Omental fat pad (tissue), 4 donors: Measurements from ENCODE around the gene KIAA0513. TPM values are rescaled to one million over a fixed set of nuclear protein-coding genes. Genes with fewer than 3 reads are reported as not detected.

Experiments
- ATAC-seq: fragments of 150-250 bp; one replicate; pipeline ENCODE4 v1.9.1; 2016; ENCODE audit warnings: mild to moderate bottlenecking, moderate library complexity; ENCODE audit not compliant: low FRiP score
- DNase-seq: peaks from one replicate; pipeline ENCODE4 v3.0.0-alpha.2; 2019; ENCODE audit warnings: low spot score
- total RNA-seq, 4 donors: library from RNA; depleted of rRNA; stranded (reverse); fragments of >200 nt; gene quantifications; one replicate each; pipeline ENCODE4 v1.1.0, GENCODE V29; 2016
- TF ChIP-seq, protein P1 (sequence below), 3 donors: fragments of 450-650 bp; IDR thresholded peaks; one replicate each; pipeline ENCODE4 v1.5.1; 2016 to 2017; ENCODE audit warnings: antibody characterized with exemption in 3 of 3, mild to moderate bottlenecking in 3 of 3, moderate library complexity in 2 of 3

KIAA0513 gene
- total RNA-seq, 4 donors from 2014 or later: 9.1 to 13.2 (median 11.2) TPM

DNA sequence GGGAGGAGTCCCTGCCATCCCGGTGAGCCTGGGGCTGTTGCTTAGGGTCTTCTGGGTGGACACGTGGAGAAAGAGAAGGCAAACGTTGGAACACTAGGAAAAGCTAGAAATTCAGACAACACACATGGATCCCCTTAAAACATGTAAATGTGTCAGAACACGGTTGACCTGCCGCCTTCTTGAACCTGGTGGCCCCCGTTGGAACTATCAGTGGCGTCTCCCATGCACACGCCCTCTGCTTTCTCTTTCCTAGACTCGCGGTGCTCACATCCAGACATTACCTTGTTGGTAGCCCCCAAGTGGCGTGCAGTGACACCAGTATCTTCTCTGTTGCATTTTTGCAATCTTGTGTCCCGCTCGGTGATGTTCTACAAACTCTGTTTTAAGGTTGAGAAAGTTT lies 66.1 kb downstream of the KIAA0513 start:
- no peak for ATAC-seq
- DNase-seq: no peak
- TF ChIP-seq, protein P1, sequence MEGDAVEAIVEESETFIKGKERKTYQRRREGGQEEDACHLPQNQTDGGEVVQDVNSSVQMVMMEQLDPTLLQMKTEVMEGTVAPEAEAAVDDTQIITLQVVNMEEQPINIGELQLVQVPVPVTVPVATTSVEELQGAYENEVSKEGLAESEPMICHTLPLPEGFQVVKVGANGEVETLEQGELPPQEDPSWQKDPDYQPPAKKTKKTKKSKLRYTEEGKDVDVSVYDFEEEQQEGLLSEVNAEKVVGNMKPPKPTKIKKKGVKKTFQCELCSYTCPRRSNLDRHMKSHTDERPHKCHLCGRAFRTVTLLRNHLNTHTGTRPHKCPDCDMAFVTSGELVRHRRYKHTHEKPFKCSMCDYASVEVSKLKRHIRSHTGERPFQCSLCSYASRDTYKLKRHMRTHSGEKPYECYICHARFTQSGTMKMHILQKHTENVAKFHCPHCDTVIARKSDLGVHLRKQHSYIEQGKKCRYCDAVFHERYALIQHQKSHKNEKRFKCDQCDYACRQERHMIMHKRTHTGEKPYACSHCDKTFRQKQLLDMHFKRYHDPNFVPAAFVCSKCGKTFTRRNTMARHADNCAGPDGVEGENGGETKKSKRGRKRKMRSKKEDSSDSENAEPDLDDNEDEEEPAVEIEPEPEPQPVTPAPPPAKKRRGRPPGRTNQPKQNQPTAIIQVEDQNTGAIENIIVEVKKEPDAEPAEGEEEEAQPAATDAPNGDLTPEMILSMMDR (IDR thresholded peaks at IDR 0.05): no peak

DNA sequence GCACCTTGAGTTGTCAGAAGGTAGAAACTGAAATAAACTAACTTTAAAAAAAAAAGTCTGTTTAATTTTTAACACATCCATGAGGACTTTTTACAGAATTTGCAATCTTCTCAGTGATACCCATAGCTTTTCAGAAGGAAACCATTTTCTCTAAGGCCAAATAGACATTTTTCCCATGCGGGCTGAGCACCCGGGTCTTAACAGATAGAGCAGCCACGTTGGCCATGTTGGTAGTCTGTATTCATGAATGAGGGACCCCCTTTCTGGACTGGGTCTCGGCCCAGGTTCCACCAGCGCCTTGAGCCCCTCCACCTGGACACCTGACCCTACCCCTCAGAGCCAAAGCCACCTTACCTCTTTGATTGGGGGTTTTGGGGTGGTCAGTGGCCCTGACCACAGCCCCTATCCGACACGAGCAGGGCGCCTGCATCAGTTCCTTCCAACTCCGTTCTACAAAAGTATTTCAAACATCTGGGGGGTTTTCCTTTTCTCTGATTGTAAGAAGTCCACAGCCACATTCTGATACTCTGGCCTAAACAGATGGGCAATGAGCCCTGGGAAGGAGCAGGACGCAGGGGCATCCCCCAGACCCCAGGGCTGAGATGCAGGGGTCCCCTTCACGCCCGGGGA lies 66.7 kb downstream of the KIAA0513 start:
- no peak for ATAC-seq
- DNase-seq: no peak
- TF ChIP-seq, protein P1 (IDR thresholded peaks at IDR 0.05): no peak

DNA sequence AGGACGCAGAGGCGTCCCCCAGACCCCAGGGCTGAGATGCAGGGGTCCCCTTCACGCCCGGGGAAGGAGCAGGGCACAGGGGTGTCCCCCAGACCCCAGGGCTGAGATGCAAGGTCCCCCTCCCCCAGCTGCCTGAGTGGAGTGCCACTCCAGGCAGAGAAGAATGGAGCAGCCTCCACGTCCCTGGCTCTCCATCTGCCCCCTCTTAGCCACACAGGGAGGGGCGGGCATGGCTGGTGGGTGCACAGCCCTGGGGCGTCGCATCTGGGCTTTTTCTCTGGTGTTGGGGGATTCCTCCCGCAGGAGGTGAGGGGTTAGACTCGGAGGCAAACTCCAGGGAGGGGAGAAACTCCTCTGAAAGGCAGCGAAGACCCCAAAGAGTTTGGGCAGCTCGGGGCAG lies 67.2 kb downstream of the KIAA0513 start:
- no peak for ATAC-seq
- TF ChIP-seq, protein P1 (IDR thresholded peaks at IDR 0.05): no peak
- no peak for DNase-seq

DNA sequence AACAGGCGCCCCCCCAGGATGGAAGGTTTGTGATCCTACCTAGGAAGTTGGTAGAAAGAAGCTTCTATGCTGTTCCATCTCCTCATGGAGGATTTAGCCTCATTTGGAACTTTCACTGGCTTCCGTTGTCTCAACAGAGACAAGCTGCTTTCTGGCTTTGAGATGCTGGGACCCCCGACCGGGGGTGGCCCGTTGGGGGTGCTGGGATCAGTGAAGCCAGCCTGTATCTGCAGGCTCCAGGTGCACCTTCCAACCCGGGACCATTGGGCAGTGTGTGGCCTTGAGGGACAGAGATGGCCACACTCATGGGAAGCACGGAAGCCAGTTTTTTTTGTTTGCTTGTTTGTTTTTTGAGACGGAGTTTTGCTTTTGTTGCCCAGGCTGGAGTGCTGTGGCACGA lies 69.3 kb downstream of the KIAA0513 start:
- TF ChIP-seq, protein P1 (IDR thresholded peaks at IDR 0.05): no peak

DNA sequence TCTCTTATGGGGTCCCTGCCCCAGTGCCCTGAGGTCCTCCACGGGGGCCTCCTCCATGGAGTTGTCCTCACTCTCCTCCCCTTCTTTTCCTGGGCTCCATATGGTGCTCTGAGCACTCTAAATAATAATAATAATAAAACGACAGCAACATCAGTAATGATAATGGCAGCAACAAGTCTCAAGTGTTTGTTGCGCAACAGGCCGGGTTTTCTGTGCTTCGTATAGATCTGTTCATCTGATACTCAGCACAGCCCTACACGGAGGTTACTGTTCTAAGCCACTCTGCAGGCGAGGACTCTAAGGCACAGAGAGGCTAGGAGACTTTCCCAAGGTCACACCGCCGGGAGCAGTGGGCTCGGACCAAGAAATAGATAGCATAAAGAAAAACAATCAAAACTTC lies 71.0 kb downstream of the KIAA0513 start:
- DNase-seq: no peak
- ATAC-seq: no peak
- TF ChIP-seq, protein P1 (IDR thresholded peaks at IDR 0.05): no peak

More for the DNA sequence above, 69.3 kb downstream of the KIAA0513 start:
- ATAC-seq (no peak), DNase-seq (no peak)

DNA sequence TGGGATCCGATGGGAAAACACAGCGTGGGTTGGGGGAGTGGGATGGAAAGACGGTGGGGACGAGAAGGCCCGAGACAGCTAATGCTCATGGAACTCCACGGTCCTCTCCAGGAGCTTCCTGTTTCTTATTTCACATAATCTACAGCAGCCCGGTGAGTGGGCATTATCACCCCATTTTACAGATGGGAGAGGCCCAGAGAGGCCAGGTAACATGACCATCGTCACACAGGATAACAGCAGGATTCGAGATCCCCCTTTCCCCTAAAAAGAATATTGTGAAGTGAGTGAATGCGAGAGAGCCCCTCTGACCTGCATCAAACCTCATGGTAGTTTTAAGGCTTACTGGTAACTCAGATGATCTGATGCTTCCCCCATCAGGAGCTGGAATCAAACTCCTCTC lies 72.7 kb downstream of the KIAA0513 start:
- DNase-seq (no peak), ATAC-seq (no peak)
- TF ChIP-seq, protein P1 (IDR thresholded peaks at IDR 0.05): no peak

DNA sequence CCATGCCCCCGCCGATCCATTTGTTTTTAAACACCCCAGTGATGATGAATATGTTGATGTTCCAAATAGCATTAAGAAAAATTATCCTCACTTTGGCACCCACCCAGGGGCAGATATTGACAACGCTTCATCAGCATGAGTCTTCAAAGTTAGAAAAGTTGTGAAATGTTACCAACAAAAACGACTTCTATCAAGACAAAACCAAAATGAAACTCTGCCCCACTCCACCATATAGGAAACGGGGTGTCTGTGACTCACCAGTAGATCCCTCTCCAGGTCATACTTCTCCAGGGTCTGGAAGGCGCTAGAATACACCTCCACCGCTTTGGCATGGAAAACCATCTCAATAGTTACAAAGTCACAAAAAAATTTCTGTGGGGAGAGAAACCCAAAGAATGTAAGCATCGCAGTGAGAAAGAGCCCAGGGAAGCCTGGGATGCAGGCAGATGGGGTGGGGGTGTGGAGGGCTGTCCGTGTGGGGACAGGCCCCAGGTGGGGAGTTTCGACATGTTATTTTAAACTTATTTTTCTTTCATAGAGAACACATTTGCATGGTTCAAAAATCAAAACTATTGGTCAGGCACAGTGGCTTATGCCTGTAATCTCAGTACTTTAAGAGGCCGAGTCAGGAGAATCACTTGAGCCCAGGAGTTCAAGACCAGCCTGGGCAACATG lies 74.5 kb downstream of the KIAA0513 start:
- TF ChIP-seq, protein P1 (IDR thresholded peaks at IDR 0.05): no peak
- DNase-seq: no peak
- no peak for ATAC-seq
